HEK293 (cell line): ENCODE data around the gene KCNJ9.

ENCODE experiments used
- ATF2 ChIP-seq: fragments of 450-650 bp; formaldehyde crosslinking; IDR thresholded peaks from 2 replicates; pipeline ENCODE4 v1.5.1; 2016; ENCODE audit warnings: missing biosample characterization, missing genetic modification characterization, low read depth
- BCL6B ChIP-seq: fragments of 450-650 bp; formaldehyde crosslinking; IDR thresholded peaks from 2 replicates; pipeline ENCODE4 v1.5.1; 2017; ENCODE audit warnings: missing biosample characterization, missing genetic modification characterization
- CTCF ChIP-seq: fragments of 450-650 bp; formaldehyde crosslinking; IDR thresholded peaks from 2 replicates; pipeline ENCODE4 v1.5.1; 2016; ENCODE audit warnings: missing biosample characterization, missing genetic modification characterization
- HOXA7 ChIP-seq: sonication (generic); formaldehyde crosslinking; IDR thresholded peaks from 2 replicates; pipeline ENCODE4 v1.8.1; 2022; ENCODE audit warnings: missing genetic modification reagents, borderline replicate concordance
- PATZ1 ChIP-seq: fragments of 450-650 bp; formaldehyde crosslinking; IDR thresholded peaks from 2 replicates; pipeline ENCODE4 v1.5.1; 2016; ENCODE audit warnings: missing biosample characterization, missing genetic modification characterization
- PBX3 ChIP-seq: sonication (generic); formaldehyde crosslinking; IDR thresholded peaks from 2 replicates; pipeline ENCODE4 v1.8.1; 2022; ENCODE audit warnings: mild to moderate bottlenecking, moderate library complexity, missing genetic modification reagents
- ZBTB17 ChIP-seq: fragments of 450-650 bp; formaldehyde crosslinking; IDR thresholded peaks from 2 replicates; pipeline ENCODE4 v1.5.1; 2016; ENCODE audit warnings: missing biosample characterization, missing genetic modification characterization
- ZBTB49 ChIP-seq: fragments of 450-650 bp; formaldehyde crosslinking; IDR thresholded peaks from 2 replicates; pipeline ENCODE4 v1.5.1; 2016; ENCODE audit warnings: missing biosample characterization, missing genetic modification characterization, low read depth
- ZBTB8A ChIP-seq: fragments of 450-650 bp; formaldehyde crosslinking; IDR thresholded peaks from 2 replicates; pipeline ENCODE4 v1.5.1; 2016; ENCODE audit warnings: missing biosample characterization, missing genetic modification characterization
- ZIC2 ChIP-seq: fragments of 450-650 bp; formaldehyde crosslinking; IDR thresholded peaks from 2 replicates; pipeline ENCODE4 v1.5.1; 2016; ENCODE audit warnings: missing biosample characterization, missing genetic modification characterization
- ZNF155 ChIP-seq: fragments of 450-650 bp; formaldehyde crosslinking; IDR thresholded peaks from 2 replicates; pipeline ENCODE4 v1.5.1; 2016; ENCODE audit warnings: missing biosample characterization, missing genetic modification characterization
- ZNF24 ChIP-seq: fragments of 450-650 bp; formaldehyde crosslinking; IDR thresholded peaks from 2 replicates; pipeline ENCODE4 v1.5.1; 2016; ENCODE audit warnings: missing biosample characterization, missing genetic modification characterization
- ZNF280D ChIP-seq: fragments of 450-650 bp; formaldehyde crosslinking; IDR thresholded peaks from 2 replicates; pipeline ENCODE4 v1.5.1; 2016; ENCODE audit warnings: missing biosample characterization, missing genetic modification characterization
- ZNF362 ChIP-seq: fragments of 450-650 bp; formaldehyde crosslinking; IDR thresholded peaks from 2 replicates; pipeline ENCODE4 v1.5.1; 2016; ENCODE audit warnings: missing biosample characterization, missing genetic modification characterization
- ZNF488 ChIP-seq: fragments of 450-650 bp; formaldehyde crosslinking; IDR thresholded peaks from 2 replicates; pipeline ENCODE4 v1.5.1; 2016; ENCODE audit warnings: missing biosample characterization, missing genetic modification characterization
- ZNF513 ChIP-seq: fragments of 450-650 bp; IDR thresholded peaks from 2 replicates; pipeline ENCODE4 v1.5.1; 2018; ENCODE audit warnings: missing biosample characterization, missing genetic modification characterization
- ZNF623 ChIP-seq: fragments of 450-650 bp; formaldehyde crosslinking; IDR thresholded peaks from 2 replicates; pipeline ENCODE4 v1.5.1; 2016; ENCODE audit warnings: missing biosample characterization, missing genetic modification characterization
- ZSCAN5A ChIP-seq: fragments of 450-650 bp; formaldehyde crosslinking; IDR thresholded peaks from 2 replicates; pipeline ENCODE4 v1.5.1; 2016; ENCODE audit warnings: missing biosample characterization, missing genetic modification characterization

Gene KCNJ9

GRCh38 chr1:160108888-160109662, 27.7 kb downstream of the KCNJ9 start (continued):
- TF ChIP-seq ZSCAN5A (tag by site-specific recombination) (no peak), HOXA7 (CRISPR knock-in tag) (no peak), ZNF488 (tag by site-specific recombination) (no peak), ZNF280D (tag by site-specific recombination) (no peak), ZBTB8A (tag by site-specific recombination) (no peak), CTCF (tag by site-specific recombination) (no peak), PATZ1 (tag by site-specific recombination) (no peak), ZNF24 (tag by site-specific recombination) (no peak), ZNF513 (tag by site-specific recombination) (no peak), ZIC2 (tag by site-specific recombination) (peak; percentile 62), PBX3 (no peak), ZBTB49 (tag by site-specific recombination) (no peak), ZNF362 (tag by site-specific recombination) (no peak), ZNF623 (tag by site-specific recombination) (no peak), ZBTB17 (no peak), ZNF155 (tag by site-specific recombination) (no peak), ATF2 (tag by site-specific recombination) (0 out of 2 replicates have a peak, but pooled peaks have one; percentile 17), BCL6B (tag by site-specific recombination) (no peak)
